Lung (tissue), 12 donors: ENCODE data around the gene ADGRA1. TPM values are rescaled to one million over a fixed set of nuclear protein-coding genes. Genes with fewer than 3 reads are reported as not detected.

Experiments
- ATAC-seq: fragments of 200-7000 bp; cut with Tn5 transposase; one replicate; pipeline ENCODE4 v1.9.1; 2020; ENCODE audit warnings: moderate number of reproducible peaks; ENCODE audit not compliant: insufficient read depth, low FRiP score
- DNase-seq, 3 donors: peaks; one replicate each; pipeline ENCODE4 v3.0.0-alpha.2; 2013 to 2017
- H3K27ac ChIP-seq, 2 donors: one replicate each; pipeline ENCODE4 v1.5.1; 2013; ENCODE audit warnings: mild to moderate bottlenecking in 2 of 2, moderate library complexity in 2 of 2, control low read depth in 1 of 2, inconsistent platforms in 1 of 2, low read depth in 1 of 2, low read length in 1 of 2
- H3K27me3 ChIP-seq, 3 donors: one replicate each; pipeline ENCODE4 v1.5.1; 2013; ENCODE audit warnings: low read length in 2 of 3; ENCODE audit not compliant: control insufficient read depth in 3 of 3, insufficient read depth in 3 of 3
- H3K36me3 ChIP-seq, 4 donors: one replicate each; pipeline ENCODE4 v1.5.1; 2013; ENCODE audit warnings: low read length in 4 of 4, mild to moderate bottlenecking in 1 of 4, moderate library complexity in 1 of 4; ENCODE audit not compliant: control insufficient read depth in 4 of 4, insufficient read depth in 4 of 4
- H3K4me1 ChIP-seq, 5 donors: one replicate each; pipeline ENCODE4 v1.5.1; 2013; ENCODE audit warnings: low read length in 5 of 5, mild to moderate bottlenecking in 2 of 5, moderate library complexity in 1 of 5; ENCODE audit not compliant: control insufficient read depth in 5 of 5, insufficient read depth in 5 of 5
- H3K4me3 ChIP-seq: one replicate; pipeline ENCODE4 v1.5.1; 2013; ENCODE audit warnings: mild to moderate bottlenecking, control low read depth, moderate library complexity
- H3K9ac ChIP-seq, 2 donors: one replicate each; pipeline ENCODE4 v1.5.1; 2013; ENCODE audit warnings: low read length in 2 of 2, control low read depth in 1 of 2; ENCODE audit not compliant: insufficient read depth in 1 of 2
- H3K9me3 ChIP-seq, 4 donors: one replicate each; pipeline ENCODE4 v1.5.1; 2013; ENCODE audit warnings: low read length in 3 of 4, mild to moderate bottlenecking in 1 of 4, moderate library complexity in 1 of 4; ENCODE audit not compliant: control insufficient read depth in 4 of 4, insufficient read depth in 3 of 4
- WGBS, 2 donors: extraction: QIAGEN DNeasy Blood & Tissue Kit; methylation state at CpG; one replicate each; pipeline ENCODE4 v1.1.7; 2013; 5-methylcytosine and 5-hydroxymethylcytosine counted together
- polyA plus RNA-seq, 2 donors: library from polyadenylated mRNA; stranded (reverse); fragments of 200-250 nt; gene quantifications; one replicate each; pipeline ENCODE4 v1.2.1, GENCODE V29; 2013
- total RNA-seq, 2 donors: library from RNA; depleted of rRNA in 1 of 2; stranded (reverse); fragments of >200 nt in 1 of 2; gene quantifications; one replicate each; pipeline ENCODE4 v1.2.1, GENCODE V29; 2014 to 2021
- TF ChIP-seq, protein P1 (sequence below): IDR thresholded peaks from 2 replicates; pipeline ENCODE4 v1.5.1; 2012; ENCODE audit warnings: mild to moderate bottlenecking; ENCODE audit errors: control extremely low read depth, extremely low read depth
- donor health status: control.
- donor health status: control.
- donor health status: Bipolar disorder and iron deficiency.
- donor health status: healthy.
- donor health status: DM: yes; HTN: yes; CAD: no.

The ADGRA1 gene
- total and polyA plus RNA-seq, 4 donors, result 0.05 to 1.3 (median 0.20) TPM

DNA sequence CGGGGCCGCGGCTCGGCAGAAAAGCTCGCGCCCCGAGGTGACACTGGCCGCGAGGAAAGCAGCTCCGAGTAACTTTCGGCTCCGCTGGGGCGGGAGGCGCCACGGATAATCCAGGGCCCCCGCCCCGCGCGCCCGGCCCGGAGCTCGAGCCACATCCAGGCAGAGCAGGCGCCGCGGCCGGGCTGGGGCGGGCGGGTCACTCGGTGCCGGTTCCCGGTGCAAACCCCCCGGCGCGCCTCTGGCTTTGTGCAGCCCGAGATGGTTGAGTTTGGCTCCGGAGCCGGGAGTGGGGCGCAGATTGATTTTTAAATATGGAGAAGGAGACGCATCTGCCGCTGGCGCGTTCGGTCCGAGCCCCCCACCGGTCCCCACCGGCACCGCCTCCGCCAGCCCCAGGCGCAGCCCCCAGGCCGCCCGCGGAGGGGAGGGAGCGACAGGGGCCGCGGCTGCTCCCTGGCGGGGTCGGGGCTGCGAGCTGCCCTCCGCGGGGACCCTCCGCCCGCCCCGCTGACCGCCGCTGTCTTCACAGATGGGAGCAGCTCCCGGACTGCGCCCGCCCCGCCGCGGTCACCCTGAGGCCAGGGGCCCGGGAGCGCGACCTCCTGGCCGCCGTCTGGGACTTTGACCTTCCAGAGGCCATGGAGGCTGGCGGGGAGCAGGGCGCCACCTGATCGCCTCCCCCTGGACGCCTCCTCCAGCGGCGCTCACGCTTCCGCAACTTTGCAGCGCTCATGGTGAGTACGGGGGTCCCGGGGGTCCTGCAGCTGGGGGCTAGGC is 643 bp downstream of the ADGRA1 start:
- peaks cover 38 to 72% (median 38%) of the 10 kb centered on the region in 3 donors for H3K27me3 ChIP-seq
- peaks cover 0 to 4% (median 0%) of the 10 kb centered on the region in 4 donors for H3K9me3 ChIP-seq
- peaks cover 0 to 4% (median 0%) of the 10 kb centered on the region in 5 donors for H3K4me1 ChIP-seq
- TF ChIP-seq, protein P1, sequence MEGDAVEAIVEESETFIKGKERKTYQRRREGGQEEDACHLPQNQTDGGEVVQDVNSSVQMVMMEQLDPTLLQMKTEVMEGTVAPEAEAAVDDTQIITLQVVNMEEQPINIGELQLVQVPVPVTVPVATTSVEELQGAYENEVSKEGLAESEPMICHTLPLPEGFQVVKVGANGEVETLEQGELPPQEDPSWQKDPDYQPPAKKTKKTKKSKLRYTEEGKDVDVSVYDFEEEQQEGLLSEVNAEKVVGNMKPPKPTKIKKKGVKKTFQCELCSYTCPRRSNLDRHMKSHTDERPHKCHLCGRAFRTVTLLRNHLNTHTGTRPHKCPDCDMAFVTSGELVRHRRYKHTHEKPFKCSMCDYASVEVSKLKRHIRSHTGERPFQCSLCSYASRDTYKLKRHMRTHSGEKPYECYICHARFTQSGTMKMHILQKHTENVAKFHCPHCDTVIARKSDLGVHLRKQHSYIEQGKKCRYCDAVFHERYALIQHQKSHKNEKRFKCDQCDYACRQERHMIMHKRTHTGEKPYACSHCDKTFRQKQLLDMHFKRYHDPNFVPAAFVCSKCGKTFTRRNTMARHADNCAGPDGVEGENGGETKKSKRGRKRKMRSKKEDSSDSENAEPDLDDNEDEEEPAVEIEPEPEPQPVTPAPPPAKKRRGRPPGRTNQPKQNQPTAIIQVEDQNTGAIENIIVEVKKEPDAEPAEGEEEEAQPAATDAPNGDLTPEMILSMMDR, result no peak
- H3K4me3 ChIP-seq, result no peak overlapping the region
- no peak overlapping the region for H3K9ac ChIP-seq
- DNase-seq, result no peak
- 3% methylated on average over 64 to 87 of the region's 87 CpGs for WGBS, 2 donors
- no peak overlapping the region for H3K27ac ChIP-seq
- ATAC-seq, result no peak
- no peaks in the 10 kb centered on the region for H3K36me3 ChIP-seq

GRCh38 chr10:133088956-133089800 is 1.5 kb downstream of the ADGRA1 start:
- WGBS, 2 donors, result 48 to 62% methylated on average over 46 of the region's 46 CpGs
- peaks cover 38 to 73% (median 41%) of the 10 kb centered on the region in 3 donors for H3K27me3 ChIP-seq
- peaks cover 0 to 4% (median 0%) of the 10 kb centered on the region in 4 donors for H3K9me3 ChIP-seq
- peaks cover 0 to 4% (median 0%) of the 10 kb centered on the region in 5 donors for H3K4me1 ChIP-seq
- no peak overlapping the region for H3K27ac ChIP-seq
- H3K4me3 ChIP-seq, result no peak overlapping the region
- DNase-seq, result no peak
- H3K9ac ChIP-seq, result no peak overlapping the region
- no peak for ATAC-seq
- H3K36me3 ChIP-seq, result no peaks in the 10 kb centered on the region
- TF ChIP-seq, protein P1, result no peak

DNA sequence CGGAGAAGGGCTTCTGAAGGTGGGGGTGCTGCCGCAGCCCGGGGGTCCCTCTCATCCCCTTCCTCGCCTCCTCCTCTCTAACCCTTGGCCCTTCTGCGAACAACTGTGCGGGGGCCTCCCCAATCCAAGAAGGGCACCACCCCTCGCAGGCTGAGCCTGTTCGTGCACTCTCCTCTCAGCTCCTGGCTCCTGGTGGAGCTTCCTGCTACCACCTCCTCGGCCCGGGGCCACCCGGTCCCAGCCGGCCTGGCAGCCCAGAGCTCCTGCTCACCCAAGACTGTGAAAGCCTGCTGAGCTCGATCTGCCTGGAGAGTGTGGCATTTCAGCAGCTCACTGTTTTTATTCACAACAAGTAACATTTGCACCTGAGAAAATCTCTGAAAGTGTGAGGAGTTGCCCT is 2.4 kb downstream of the ADGRA1 start:
- H3K36me3 ChIP-seq, result no peaks in the 10 kb centered on the region
- ATAC-seq, result no peak
- H3K9ac ChIP-seq, result no peak overlapping the region
- WGBS, 2 donors, result 58 to 69% methylated on average over 13 of the region's 13 CpGs
- peaks cover 34 to 68% (median 38%) of the 10 kb centered on the region in 3 donors for H3K27me3 ChIP-seq
- H3K27ac ChIP-seq, result no peak overlapping the region
- H3K4me3 ChIP-seq, result no peak overlapping the region
- peaks cover 0 to 4% (median 0%) of the 10 kb centered on the region in 4 donors for H3K9me3 ChIP-seq
- TF ChIP-seq, protein P1, result no peak
- DNase-seq, result no peak
- H3K4me1 ChIP-seq, result peaks cover 0 to 4% (median 0%) of the 10 kb centered on the region in 5 donors
